NCI-H2196 treated with DMSO at 0.1 percent for 48 hours (cell line): Measurements from ENCODE around the gene TMEM178B.

Source experiments
- DNase-seq: peaks from one replicate; lab custom pipeline; 2025; ENCODE audit not compliant: unreplicated experiment; lab: John Stamatoyannopoulos, UW

The TMEM178B gene

GRCh38 chr7:141349804-141350203 is 275.9 kb downstream of the TMEM178B start:
- DNase-seq: no peak

GRCh38 chr7:141351175-141351574 is 277.3 kb downstream of the TMEM178B start:
- DNase-seq: no peak

GRCh38 chr7:141352955-141353354 is 279.1 kb downstream of the TMEM178B start:
- no peak for DNase-seq

GRCh38 chr7:141354251-141354650 is 280.4 kb downstream of the TMEM178B start:
- DNase-seq: no peak

- no peak for DNase-seq
Observed at GRCh38 chr7:141355032-141355431, 281.2 kb downstream of the TMEM178B start.

GRCh38 chr7:141356161-141356560 is 282.3 kb downstream of the TMEM178B start:
- no peak for DNase-seq

- DNase-seq: no peak
Observed at GRCh38 chr7:141358386-141358785, 284.5 kb downstream of the TMEM178B start.

GRCh38 chr7:141359262-141359661 is 285.4 kb downstream of the TMEM178B start:
- no peak for DNase-seq

GRCh38 chr7:141359740-141360415 is 286.0 kb downstream of the TMEM178B start:
- DNase-seq: no peak

GRCh38 chr7:141360416-141360760 is 286.5 kb downstream of the TMEM178B start:
- no peak for DNase-seq

GRCh38 chr7:141360803-141361202 is 286.9 kb downstream of the TMEM178B start:
- no peak for DNase-seq

GRCh38 chr7:141361479-141361878 is 287.6 kb downstream of the TMEM178B start:
- DNase-seq: no peak

- no peak for DNase-seq
Observed at GRCh38 chr7:141361960-141362359, 288.1 kb downstream of the TMEM178B start.

GRCh38 chr7:141362580-141363435 is 288.9 kb downstream of the TMEM178B start:
- DNase-seq: no peak

GRCh38 chr7:141363748-141364147 is 289.9 kb downstream of the TMEM178B start:
- no peak for DNase-seq

GRCh38 chr7:141366091-141366621 is 292.3 kb downstream of the TMEM178B start:
- DNase-seq: no peak

GRCh38 chr7:141369422-141369821 is 295.6 kb downstream of the TMEM178B start:
- DNase-seq: no peak

- DNase-seq: no peak
Observed at GRCh38 chr7:141370178-141370577, 296.3 kb downstream of the TMEM178B start.

GRCh38 chr7:141370650-141371049 is 296.8 kb downstream of the TMEM178B start:
- no peak for DNase-seq

GRCh38 chr7:141374425-141374824 is 300.6 kb downstream of the TMEM178B start:
- no peak for DNase-seq

GRCh38 chr7:141375442-141375841 is 301.6 kb downstream of the TMEM178B start:
- no peak for DNase-seq

- no peak for DNase-seq
Observed at GRCh38 chr7:141377906-141378305, 304.0 kb downstream of the TMEM178B start.
